ENCODE data around the gene CACNA1C. TPM values are rescaled to one million over a fixed set of nuclear protein-coding genes. Genes with fewer than 3 reads are reported as not detected.

The CACNA1C gene
- total and polyA plus RNA-seq, 10 of the 15 experiments (the other 5 are each of a cell fraction or from before 2014, with no cell fraction given) = under 0.01 to 0.15 (median 0.09) TPM; not detected in 5

DNA sequence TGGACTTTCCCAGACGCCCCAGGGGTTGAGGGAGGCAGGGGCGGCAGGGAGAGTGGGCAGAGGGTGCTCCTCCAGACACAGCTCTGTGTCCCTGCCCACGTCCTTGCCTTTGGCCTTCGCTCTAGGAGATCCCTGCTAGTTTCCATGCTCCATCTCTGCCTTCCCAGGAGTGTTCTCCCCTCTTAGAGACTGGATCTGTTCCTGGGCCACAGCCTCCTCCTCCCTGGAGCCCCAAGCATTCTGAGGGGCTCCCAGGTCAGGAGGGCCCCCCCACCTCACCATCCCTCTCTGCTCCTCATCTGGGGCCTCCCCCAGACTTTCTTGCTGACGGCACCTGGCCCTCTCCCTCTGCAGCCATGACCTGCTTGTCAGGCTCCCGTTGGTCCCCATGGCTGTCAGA is 526.0 kb downstream of the CACNA1C start:
- intact Hi-C loops (cut with micrococcal nuclease; ENCODE audit: unreplicated experiment) (no loop called here), in situ Hi-C loops (cut with MboI) (no loop called here)
- Histone ChIP-seq H3K9me3 (replicated peaks; ENCODE audit: control insufficient read depth, insufficient read depth, low read length) (no peaks in the 10 kb centered on the region), H4K20me1 (ENCODE audit: control insufficient read depth, insufficient read depth) (no peaks in the 10 kb centered on the region), H3K4me2 (ENCODE audit: control insufficient read depth, insufficient read depth) (no peak overlapping the region), H3K27me3 (replicated peaks in 1 of 2; ENCODE audit: control insufficient read depth in 2 of 2, insufficient read depth in 2 of 2, low read length in 1 of 2) (peaks cover 4% of the 10 kb centered on the region in 2 experiments), H3K4me3 (no peak overlapping the region), H3K9ac (ENCODE audit: control insufficient read depth, insufficient read depth, low read length) (no peak overlapping the region), H3K36me3 (ENCODE audit: control insufficient read depth in 2 of 2, insufficient read depth in 2 of 2, low read length in 1 of 2) (no peaks in the 10 kb centered on the region), H2AFZ (ENCODE audit: control insufficient read depth, low read depth, low read length) (no peak overlapping the region), H3K79me2 (ENCODE audit: control insufficient read depth, insufficient read depth, low read length) (no peaks in the 10 kb centered on the region), H3K27ac (ENCODE audit: control insufficient read depth, insufficient read depth) (no peak overlapping the region), H3K4me1 (ENCODE audit: control insufficient read depth, insufficient read depth, low read length) (no peaks in the 10 kb centered on the region)
- 22% methylated on average over 6 of the region's 6 CpGs for WGBS (ENCODE audit: insufficient coverage, insufficient replicate concordance, low lambda C conversion rate, missing lambda C conversion rate)
- TF ChIP-seq, protein P1, sequence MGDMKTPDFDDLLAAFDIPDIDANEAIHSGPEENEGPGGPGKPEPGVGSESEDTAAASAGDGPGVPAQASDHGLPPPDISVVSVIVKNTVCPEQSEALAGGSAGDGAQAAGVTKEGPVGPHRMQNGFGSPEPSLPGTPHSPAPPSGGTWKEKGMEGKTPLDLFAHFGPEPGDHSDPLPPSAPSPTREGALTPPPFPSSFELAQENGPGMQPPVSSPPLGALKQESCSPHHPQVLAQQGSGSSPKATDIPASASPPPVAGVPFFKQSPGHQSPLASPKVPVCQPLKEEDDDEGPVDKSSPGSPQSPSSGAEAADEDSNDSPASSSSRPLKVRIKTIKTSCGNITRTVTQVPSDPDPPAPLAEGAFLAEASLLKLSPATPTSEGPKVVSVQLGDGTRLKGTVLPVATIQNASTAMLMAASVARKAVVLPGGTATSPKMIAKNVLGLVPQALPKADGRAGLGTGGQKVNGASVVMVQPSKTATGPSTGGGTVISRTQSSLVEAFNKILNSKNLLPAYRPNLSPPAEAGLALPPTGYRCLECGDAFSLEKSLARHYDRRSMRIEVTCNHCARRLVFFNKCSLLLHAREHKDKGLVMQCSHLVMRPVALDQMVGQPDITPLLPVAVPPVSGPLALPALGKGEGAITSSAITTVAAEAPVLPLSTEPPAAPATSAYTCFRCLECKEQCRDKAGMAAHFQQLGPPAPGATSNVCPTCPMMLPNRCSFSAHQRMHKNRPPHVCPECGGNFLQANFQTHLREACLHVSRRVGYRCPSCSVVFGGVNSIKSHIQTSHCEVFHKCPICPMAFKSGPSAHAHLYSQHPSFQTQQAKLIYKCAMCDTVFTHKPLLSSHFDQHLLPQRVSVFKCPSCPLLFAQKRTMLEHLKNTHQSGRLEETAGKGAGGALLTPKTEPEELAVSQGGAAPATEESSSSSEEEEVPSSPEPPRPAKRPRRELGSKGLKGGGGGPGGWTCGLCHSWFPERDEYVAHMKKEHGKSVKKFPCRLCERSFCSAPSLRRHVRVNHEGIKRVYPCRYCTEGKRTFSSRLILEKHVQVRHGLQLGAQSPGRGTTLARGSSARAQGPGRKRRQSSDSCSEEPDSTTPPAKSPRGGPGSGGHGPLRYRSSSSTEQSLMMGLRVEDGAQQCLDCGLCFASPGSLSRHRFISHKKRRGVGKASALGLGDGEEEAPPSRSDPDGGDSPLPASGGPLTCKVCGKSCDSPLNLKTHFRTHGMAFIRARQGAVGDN (IDR thresholded peaks at IDR 0.05) = no peak
- no peak for TF ChIP-seq IKZF1 (conservative IDR thresholded peaks at IDR 0.05)
- no peak for DNase-seq (ENCODE audit: low read depth, low spot score)
- RAD21 ChIA-PET (ENCODE audit: unreplicated experiment) = no interaction called here
- POLR2A ChIA-PET = no interaction called here
- no peak for ATAC-seq
- no TSS peak for BruUV-seq (replicated peaks)
- SMC1A ChIA-PET (ENCODE audit: uncharacterized antibody, unreplicated experiment) = no interaction called here
- no peak for FAIRE-seq
- CTCF ChIA-PET = no interaction called here

DNA sequence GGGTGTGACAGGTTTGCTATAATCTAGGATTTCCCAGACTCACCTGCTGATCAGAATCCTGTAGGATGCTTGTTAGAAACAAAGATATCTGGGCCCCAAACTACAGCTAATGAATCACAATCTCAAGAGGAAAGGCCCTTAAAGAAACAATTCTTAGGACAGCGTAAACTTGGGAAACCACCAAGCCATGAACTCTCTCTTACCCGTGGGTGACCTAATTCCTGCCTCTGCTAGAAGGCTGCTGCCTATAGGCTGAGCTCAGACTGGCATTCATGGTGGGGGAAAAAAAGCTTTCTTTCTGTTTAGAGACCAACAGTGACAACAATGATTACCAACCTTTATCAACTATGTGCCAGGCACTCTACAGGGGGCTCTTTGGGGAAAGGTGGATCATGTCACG is 528.0 kb downstream of the CACNA1C start:
- no peak overlapping the region for H3K27ac ChIP-seq (ENCODE audit: control insufficient read depth, insufficient read depth)
- in situ Hi-C loops (cut with MboI) = loop anchor here (10.0 kb wide), 2 partner anchors 526 to 936 kb away; partner anchors contain the start of gene CACNA1C
- H3K27me3 ChIP-seq (replicated peaks in 1 of 2; ENCODE audit: control insufficient read depth in 2 of 2, insufficient read depth in 2 of 2, low read length in 1 of 2) = peaks cover 2 to 4% of the 10 kb centered on the region in 2 experiments
- FAIRE-seq (no peak), ATAC-seq (peak; percentile 32; the same call in 1 of the 3 replicates), DNase-seq (ENCODE audit: low read depth, low spot score) (no peak)
- RAD21 ChIA-PET (ENCODE audit: unreplicated experiment) = interaction anchor here (1.1 kb wide), 1 partner anchor 198 kb away, joined by 3 read pairs; no protein-coding TSS in a partner anchor
- intact Hi-C loops (cut with micrococcal nuclease; ENCODE audit: unreplicated experiment) = loop anchor here (5.0 to 10.0 kb wide), 3 partner anchors 286 to 784 kb away; no protein-coding TSS in a partner anchor
- H3K9ac ChIP-seq (ENCODE audit: control insufficient read depth, insufficient read depth, low read length) = no peak overlapping the region
- H3K79me2 ChIP-seq (ENCODE audit: control insufficient read depth, insufficient read depth, low read length) = no peaks in the 10 kb centered on the region
- H3K9me3 ChIP-seq (replicated peaks; ENCODE audit: control insufficient read depth, insufficient read depth, low read length) = no peaks in the 10 kb centered on the region
- no peak overlapping the region for H3K4me2 ChIP-seq (ENCODE audit: control insufficient read depth, insufficient read depth)
- H4K20me1 ChIP-seq (ENCODE audit: control insufficient read depth, insufficient read depth) = no peaks in the 10 kb centered on the region
- SMC1A ChIA-PET (ENCODE audit: uncharacterized antibody, unreplicated experiment) = interaction anchor here (1.1 kb wide), 1 partner anchor 198 kb away, joined by 3 read pairs; no protein-coding TSS in a partner anchor
- POLR2A ChIA-PET = no interaction called here
- no TSS peak for BruUV-seq (replicated peaks)
- H3K4me3 ChIP-seq = no peak overlapping the region
- no peak overlapping the region for H2AFZ ChIP-seq (ENCODE audit: control insufficient read depth, low read depth, low read length)
- H3K36me3 ChIP-seq (ENCODE audit: control insufficient read depth in 2 of 2, insufficient read depth in 2 of 2, low read length in 1 of 2) = no peaks in the 10 kb centered on the region
- CTCF ChIA-PET = interaction anchor here (1.0 to 1.2 kb wide), 2 partner anchors 10 to 198 kb away, joined by 3 to 5 read pairs; no protein-coding TSS in a partner anchor
- no peaks in the 10 kb centered on the region for H3K4me1 ChIP-seq (ENCODE audit: control insufficient read depth, insufficient read depth, low read length)
- no peak for TF ChIP-seq TARDBP (IDR thresholded peaks at IDR 0.05; ENCODE audit: borderline replicate concordance)
- no peak for TF ChIP-seq KLF5 (IDR thresholded peaks at IDR 0.05; ENCODE audit: partially characterized antibody)
- 8% methylated on average over 3 of the region's 3 CpGs for WGBS (ENCODE audit: insufficient coverage, insufficient replicate concordance, low lambda C conversion rate, missing lambda C conversion rate)

All from GM12878 (cell line).